ENCODE results near the gene MAP4K4. TPM values are rescaled to one million over a fixed set of nuclear protein-coding genes. Genes with fewer than 3 reads are reported as not detected.

Gene MAP4K4
- total and polyA plus RNA-seq, 2 of the 13 experiments (the other 11 are each of a cell fraction or from before 2014, with no cell fraction given) = 105 to 264 TPM

DNA sequence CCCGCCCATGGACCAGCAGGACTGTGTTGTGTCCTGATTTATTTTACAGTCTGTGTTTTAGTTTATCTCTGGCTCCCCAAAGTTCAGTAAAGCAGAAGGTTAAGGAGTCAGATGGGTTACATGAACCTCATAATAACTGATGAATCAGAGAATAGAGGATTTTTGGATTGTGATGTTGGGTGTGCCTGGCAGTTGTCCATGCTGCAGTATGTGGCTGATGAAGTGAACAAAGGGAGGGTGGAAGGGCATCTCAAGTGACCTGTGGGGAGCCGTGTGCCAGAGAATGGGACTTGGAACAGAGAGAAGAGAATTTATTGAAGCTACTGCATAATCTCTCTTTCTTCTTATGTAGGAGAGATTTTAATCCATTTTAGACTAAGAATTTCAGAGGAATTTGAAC lies 145.5 kb downstream of the MAP4K4 start (continued):
- TF ChIP-seq MYPOP (CRISPR knock-in tag; IDR thresholded peaks at IDR 0.05) (no peak), ZNF331 (CRISPR knock-in tag; IDR thresholded peaks at IDR 0.05) (no peak), RBAK (CRISPR knock-in tag; IDR thresholded peaks at IDR 0.05) (no peak), UBTF (CRISPR knock-in tag; IDR thresholded peaks at IDR 0.05) (no peak), RAD21 (CRISPR knock-in tag; IDR thresholded peaks at IDR 0.05) (no peak), ZNF564 (CRISPR knock-in tag; IDR thresholded peaks at IDR 0.05) (no peak), TBX2 (CRISPR knock-in tag; IDR thresholded peaks at IDR 0.05; ENCODE audit: borderline replicate concordance) (no peak), RFX5 (IDR thresholded peaks at IDR 0.05; ENCODE audit: low read depth, low read length) (no peak), ASH2L (IDR thresholded peaks at IDR 0.05; ENCODE audit: insufficient read length, low read depth, low read length) (no peak)
- TF ChIP-seq, protein P1, sequence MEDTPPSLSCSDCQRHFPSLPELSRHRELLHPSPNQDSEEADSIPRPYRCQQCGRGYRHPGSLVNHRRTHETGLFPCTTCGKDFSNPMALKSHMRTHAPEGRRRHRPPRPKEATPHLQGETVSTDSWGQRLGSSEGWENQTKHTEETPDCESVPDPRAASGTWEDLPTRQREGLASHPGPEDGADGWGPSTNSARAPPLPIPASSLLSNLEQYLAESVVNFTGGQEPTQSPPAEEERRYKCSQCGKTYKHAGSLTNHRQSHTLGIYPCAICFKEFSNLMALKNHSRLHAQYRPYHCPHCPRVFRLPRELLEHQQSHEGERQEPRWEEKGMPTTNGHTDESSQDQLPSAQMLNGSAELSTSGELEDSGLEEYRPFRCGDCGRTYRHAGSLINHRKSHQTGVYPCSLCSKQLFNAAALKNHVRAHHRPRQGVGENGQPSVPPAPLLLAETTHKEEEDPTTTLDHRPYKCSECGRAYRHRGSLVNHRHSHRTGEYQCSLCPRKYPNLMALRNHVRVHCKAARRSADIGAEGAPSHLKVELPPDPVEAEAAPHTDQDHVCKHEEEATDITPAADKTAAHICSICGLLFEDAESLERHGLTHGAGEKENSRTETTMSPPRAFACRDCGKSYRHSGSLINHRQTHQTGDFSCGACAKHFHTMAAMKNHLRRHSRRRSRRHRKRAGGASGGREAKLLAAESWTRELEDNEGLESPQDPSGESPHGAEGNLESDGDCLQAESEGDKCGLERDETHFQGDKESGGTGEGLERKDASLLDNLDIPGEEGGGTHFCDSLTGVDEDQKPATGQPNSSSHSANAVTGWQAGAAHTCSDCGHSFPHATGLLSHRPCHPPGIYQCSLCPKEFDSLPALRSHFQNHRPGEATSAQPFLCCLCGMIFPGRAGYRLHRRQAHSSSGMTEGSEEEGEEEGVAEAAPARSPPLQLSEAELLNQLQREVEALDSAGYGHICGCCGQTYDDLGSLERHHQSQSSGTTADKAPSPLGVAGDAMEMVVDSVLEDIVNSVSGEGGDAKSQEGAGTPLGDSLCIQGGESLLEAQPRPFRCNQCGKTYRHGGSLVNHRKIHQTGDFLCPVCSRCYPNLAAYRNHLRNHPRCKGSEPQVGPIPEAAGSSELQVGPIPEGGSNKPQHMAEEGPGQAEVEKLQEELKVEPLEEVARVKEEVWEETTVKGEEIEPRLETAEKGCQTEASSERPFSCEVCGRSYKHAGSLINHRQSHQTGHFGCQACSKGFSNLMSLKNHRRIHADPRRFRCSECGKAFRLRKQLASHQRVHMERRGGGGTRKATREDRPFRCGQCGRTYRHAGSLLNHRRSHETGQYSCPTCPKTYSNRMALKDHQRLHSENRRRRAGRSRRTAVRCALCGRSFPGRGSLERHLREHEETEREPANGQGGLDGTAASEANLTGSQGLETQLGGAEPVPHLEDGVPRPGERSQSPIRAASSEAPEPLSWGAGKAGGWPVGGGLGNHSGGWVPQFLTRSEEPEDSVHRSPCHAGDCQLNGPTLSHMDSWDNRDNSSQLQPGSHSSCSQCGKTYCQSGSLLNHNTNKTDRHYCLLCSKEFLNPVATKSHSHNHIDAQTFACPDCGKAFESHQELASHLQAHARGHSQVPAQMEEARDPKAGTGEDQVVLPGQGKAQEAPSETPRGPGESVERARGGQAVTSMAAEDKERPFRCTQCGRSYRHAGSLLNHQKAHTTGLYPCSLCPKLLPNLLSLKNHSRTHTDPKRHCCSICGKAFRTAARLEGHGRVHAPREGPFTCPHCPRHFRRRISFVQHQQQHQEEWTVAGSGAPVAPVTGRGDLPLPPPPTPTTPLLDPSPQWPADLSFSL (CRISPR knock-in tag; IDR thresholded peaks at IDR 0.05) = no peak
- TF ChIP-seq, protein P2, sequence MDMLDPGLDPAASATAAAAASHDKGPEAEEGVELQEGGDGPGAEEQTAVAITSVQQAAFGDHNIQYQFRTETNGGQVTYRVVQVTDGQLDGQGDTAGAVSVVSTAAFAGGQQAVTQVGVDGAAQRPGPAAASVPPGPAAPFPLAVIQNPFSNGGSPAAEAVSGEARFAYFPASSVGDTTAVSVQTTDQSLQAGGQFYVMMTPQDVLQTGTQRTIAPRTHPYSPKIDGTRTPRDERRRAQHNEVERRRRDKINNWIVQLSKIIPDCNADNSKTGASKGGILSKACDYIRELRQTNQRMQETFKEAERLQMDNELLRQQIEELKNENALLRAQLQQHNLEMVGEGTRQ (IDR thresholded peaks at IDR 0.05; ENCODE audit: low read depth, low read length) = no peak
- TF ChIP-seq, protein P2 (CRISPR knock-in tag; IDR thresholded peaks at IDR 0.05; ENCODE audit: borderline replicate concordance) = no peak
